Putamen (tissue), 1 donor: ENCODE measurements around the gene PSPH.
"Not testable (repeated sequence)": the region's sequence is repeated elsewhere in the genome, so short reads cannot be mapped to it uniquely, and the experiment has no call there.

Experiments
- DNase-seq: peaks from one replicate; pipeline ENCODE4 v3.0.0-alpha.2; 2016; ENCODE audit warnings: low spot score

Gene PSPH

DNA sequence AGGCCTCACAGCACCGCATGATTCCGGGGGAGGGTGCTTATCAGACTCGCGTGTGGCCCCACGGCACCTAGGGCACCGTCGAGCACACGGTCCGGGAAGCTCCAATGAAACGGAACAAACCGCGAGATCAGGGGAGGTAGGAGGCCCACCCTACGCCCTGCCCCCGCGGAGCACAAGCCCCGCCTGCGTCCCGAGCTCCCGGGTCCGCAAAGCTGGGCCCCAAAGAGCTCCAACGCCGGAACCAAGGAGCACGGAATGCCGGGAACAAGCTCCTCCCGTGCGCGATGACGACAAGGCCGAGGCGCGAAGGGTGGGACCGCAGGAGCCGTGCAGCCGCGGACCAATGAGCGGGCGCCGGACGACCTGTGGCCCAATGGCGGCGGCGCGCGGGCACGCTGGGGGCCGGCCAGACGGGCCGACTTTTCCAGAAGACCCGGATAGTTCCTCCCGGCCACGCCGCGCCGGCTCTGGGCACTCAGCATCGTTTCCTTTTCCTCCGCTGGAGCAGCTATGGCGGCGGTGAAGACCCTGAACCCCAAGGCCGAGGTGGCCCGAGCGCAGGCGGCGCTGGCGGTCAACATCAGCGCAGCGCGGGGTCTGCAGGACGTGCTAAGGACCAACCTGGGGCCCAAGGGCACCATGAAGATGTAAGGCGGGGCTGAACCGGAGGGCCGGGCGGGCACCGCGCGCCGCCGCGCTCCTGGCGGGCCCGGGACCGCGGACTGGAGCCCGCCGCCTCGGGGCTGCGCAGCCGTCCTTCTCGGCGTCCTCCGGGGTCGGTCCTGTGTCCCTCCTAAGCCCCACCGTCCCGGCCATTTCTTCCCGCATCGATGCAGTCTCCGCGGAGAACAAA, at the start of gene PSPH, which contains the start of gene CCT6A:
Gene PSPH (minus strand): TSS at position 106 of the 853 bp plus-strand sequence. CDS start 30,232 bp downstream, outside the sequence.
Gene CCT6A (plus strand): TSS at position 427 of the 853 bp plus-strand sequence. CDS start 84 bp downstream, at position 511.
- DNase-seq: peak; percentile 98

DNA sequence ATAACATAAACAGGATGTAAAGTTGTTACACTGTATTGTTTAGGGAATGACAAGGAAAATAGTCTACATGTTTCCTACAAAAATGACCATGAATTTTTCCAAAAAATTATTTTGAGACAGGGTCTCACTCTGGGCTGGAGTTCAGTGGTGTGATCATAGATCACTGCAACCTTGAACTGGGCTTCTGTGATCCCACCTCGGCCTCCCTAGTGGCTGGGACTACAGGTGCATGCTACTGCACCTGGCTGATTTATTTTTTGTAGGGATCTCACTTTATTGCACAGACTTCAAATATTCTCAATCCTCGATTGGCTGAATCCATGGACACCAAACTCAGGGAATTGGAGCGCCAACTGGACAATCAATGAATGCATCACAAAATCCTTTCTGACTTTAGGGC, 48.4 kb upstream of the PSPH start:
- DNase-seq: no peak

DNA sequence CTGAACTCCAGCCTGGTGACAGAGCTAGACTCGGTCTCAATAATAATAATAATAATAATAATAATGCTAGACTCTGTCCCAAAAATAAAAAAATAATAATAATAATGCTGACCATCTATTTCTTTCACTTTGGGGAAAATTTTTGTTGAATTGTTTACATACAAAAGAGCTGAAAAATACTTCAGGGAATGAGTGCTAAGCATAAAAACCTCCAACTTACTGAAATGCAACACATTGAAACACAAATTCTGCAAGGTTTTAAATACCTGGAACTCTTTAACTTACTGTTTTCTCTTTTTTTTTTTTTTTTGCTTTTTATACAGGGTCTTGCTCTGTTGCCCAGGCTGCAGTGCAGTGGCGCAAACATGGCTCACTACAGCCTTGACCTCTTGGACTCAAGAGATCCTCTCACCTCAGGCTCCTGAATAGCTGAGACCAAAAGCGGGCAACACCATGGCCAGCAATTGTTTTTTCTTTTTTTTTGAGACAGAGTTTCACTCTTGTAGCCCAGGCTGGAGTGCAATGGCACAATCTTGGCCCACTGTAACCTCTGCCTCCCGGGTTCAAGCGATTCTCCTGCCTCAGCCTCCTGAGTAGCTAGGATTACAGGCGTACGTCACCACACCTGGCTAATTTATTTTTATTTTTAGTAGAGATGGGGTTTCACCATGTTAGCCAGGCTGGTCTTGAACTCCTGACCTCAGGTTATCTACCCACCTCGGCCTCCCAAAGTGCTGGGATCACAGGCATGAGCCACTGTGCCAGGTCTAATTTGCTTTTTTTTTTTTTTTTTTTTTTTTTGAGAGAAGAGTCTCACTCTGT, 47.2 kb upstream of the PSPH start:
- DNase-seq: not testable (repeated sequence)

DNA sequence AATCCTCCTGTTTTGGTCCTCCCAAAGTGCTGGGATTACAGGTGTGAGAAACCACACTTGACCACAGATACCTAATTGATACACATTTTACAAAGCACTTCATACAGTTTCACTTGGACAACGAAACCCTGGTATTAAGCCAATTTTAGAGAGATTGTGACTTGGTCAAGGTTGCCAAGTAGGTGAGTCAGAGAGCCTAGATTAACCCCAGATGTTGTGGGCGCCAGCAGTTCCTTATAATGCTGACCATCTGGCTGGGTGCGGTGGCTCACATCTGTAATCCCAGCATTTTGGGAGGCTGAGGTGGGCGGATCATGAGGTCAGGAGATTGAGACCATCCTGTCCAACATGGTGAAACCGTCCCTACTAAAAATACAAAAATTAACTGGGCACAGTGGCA, 46.5 kb upstream of the PSPH start:
- no peak for DNase-seq

GRCh38 chr7:56092789-56093531, 41.7 kb upstream of the PSPH start, which contains the start of gene PHKG1:
Gene PHKG1 (minus strand): TSS chr7:56092952. CDS start chr7:56088941, 4,011 bp downstream.
- peak; percentile 84 for DNase-seq

- DNase-seq: not testable (repeated sequence)
Observed at GRCh38 chr7:56092388-56092787, 41.1 kb upstream of the PSPH start.

DNA sequence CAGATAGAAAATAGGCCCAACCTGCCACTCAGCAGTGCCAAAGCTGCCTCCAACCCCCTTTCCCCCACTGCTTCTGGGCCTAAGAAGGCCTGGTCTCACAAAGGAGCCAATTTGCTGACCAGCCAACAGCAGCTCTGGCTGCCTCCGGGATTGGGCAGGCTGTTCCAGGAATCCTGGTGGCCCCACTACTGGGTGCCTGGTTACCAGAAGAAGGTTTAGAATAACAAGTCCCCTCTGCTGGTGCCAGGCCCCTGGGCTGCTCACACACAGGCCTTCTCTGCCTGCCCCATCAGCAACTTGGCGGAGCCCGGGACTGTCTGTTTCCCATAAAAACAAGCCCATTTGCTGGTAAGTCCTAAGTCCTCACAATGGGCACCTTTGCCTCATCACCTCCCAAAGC, 40.3 kb upstream of the PSPH start:
- DNase-seq: peak; percentile 68

GRCh38 chr7:56087445-56087844, 36.2 kb upstream of the PSPH start:
- no peak for DNase-seq

GRCh38 chr7:56086761-56087160, 35.5 kb upstream of the PSPH start:
- no peak for DNase-seq

DNA sequence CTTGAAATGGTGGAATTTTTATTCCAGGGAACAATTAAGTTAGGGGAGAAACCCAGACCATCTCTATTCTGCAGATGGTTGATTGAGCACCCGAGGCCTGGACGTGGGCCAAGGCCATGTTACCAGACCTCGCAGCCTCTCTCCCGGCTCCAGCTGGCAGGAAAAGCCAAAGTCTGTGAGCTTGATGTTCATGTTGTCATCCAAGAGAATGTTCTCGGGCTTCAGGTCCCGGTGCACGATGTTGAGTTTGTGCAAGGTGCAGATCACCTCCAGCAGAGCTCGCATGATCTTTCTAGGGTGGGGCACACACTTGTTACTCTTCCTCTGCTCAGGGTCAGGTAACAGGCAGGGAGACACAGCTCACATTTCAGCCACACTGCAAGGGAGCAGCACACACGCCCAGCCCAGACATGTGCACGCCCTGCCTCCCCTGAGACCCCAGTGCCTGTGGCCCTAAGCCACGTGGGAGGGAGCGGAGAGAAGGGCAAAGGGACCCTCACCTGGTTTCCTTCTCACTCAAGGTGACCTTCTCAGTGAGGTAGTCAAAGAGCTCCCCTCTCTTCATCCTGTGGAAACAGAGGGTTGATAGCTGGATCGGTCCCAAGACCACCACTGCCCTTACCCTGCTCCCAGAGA, 32.0 kb upstream of the PSPH start:
- peak; percentile 53 for DNase-seq

GRCh38 chr7:56081626-56082340, 30.5 kb upstream of the PSPH start:
- DNase-seq: no peak

GRCh38 chr7:56080726-56081435, 29.6 kb upstream of the PSPH start:
- not testable (repeated sequence) for DNase-seq

DNA sequence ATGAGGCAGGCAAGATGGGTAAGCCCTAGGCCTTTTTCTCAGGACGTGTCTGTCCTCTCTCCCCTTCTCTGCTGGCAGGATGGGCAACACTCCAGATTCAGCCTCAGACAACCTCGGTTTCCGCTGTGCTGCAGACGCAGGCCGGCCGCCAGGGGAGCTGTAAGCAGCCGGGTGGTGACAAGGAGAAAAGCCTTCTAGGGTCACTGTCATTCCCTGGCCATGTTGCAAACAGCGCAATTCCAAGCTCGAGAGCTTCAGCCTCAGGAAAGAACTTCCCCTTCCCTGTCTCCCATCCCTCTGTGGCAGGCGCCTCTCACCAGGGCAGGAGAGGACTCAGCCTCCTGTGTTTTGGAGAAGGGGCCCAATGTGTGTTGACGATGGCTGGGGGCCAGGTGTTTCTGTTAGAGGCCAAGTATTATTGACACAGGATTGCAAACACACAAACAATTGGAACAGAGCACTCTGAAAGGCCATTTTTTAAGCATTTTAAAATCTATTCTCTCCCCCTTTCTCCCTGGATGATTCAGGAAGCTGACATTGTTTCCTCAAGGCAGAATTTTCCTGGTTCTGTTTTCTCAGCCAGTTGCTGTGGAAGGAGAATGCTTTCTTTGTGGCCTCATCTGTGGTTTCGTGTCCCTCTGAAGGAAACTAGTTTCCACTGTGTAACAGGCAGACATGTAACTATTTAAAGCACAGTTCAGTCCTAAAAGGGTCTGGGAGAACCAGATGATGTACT, 28.4 kb upstream of the PSPH start:
- peak; percentile 87 for DNase-seq

- DNase-seq: no peak
Observed at GRCh38 chr7:56078196-56078595, 27.0 kb upstream of the PSPH start.

DNA sequence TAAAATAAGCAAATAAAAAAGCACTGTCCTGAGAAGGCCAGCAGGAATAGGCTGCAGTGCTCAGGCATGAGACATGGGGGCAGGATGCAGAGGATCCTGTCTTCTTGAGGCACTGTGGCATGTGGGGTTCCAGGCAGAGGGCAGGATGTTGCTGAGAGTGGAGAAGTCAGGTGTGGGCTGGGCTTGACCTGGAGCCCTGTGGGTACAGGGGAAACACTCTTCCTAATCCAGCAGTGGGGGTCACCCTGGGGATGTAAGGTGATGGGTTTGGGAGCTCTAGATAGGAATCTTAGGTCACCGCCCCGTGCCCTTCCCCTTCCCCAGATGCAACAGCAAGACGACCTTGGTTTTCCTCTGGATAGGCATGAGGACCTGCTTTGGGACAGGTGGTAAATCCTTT, 26.4 kb upstream of the PSPH start:
- no peak for DNase-seq

GRCh38 chr7:56074371-56074791, 23.1 kb upstream of the PSPH start:
- DNase-seq: peak; percentile 67

DNA sequence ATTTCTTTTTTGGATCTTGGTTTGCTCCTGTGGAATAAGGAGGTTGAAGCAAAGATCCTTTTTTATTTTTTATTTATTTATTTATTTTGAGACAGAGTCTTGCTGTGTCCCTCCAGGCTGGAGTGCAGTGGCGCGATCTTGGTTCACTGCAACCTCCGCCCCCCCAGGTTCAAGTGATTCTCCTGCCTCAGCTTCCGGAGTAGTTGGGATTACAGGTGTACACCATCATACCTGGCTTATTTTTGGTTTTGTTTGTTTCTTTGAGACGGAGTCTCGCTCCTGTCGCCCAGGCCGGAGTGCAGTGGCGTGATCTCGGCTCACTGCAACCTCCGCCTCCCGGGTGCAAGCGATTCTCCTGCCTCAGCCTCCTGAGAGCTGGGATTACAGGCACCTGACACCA, 15.1 kb upstream of the PSPH start:
- not testable (repeated sequence) for DNase-seq

DNA sequence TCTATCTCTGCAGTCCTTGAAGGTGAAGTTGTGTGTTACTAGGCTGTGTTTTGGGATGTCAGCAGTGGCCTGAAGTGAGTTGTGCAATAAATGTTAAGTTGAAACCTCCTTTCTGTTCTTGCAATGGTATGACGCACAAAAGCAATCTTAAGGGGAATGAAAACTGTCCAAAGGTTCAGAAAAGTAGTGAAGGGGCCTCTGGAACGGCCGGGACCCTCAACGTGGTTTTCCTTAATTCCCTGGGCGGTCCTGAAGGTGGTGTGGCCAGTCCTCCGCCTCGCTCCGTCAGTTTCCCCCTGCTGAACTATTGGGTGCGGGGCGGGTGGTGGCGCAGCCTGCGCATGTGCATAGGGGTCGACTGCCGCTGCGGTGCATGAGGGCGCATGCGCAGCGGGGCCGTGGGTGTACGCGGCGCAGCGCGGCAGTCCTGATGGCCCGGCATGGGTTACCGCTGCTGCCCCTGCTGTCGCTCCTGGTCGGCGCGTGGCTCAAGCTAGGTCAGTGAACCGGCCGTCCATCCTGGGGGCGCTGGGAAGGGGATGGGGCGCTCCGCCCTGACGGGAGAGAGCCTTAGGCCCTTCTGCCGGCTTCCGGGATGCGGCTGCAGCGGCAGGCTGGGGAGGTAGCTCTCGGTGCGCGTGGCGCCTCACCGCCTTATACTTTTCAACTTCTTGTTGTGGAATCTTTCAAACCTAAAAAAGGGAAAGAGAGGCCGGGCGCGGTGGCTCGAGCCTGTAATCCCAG, 12.8 kb upstream of the PSPH start, which contains the start of gene SUMF2:
Gene SUMF2 (plus strand): TSS at position 405 of the 744 bp plus-strand sequence. CDS start 26 bp downstream, at position 431.
- peak; percentile 92 for DNase-seq

- no peak for DNase-seq
Observed at GRCh38 chr7:56063500-56063881, 12.2 kb upstream of the PSPH start.
